C4-2B (cell line): Measurements from ENCODE around the gene CCDC181.

ENCODE experiments used
- H3K27ac ChIP-seq: fragments of 450-650 bp; 2 replicates; pipeline ENCODE4 v1.5.1; 2017
- CTCF ChIP-seq: fragments of 450-650 bp; conservative IDR thresholded peaks from 2 replicates; pipeline ENCODE4 v1.5.1; 2017; ENCODE audit warnings: mild to moderate bottlenecking
- ZFX ChIP-seq: fragments of 450-650 bp; IDR thresholded peaks from 2 replicates; pipeline ENCODE4 v1.6.1; 2017

Gene CCDC181

GRCh38 chr1:169466259-169467230 is 39.3 kb upstream of the CCDC181 start:
- TF ChIP-seq CTCF, result peak; percentile 79
- no peak for TF ChIP-seq ZFX
- no peak overlapping the region for H3K27ac ChIP-seq

DNA sequence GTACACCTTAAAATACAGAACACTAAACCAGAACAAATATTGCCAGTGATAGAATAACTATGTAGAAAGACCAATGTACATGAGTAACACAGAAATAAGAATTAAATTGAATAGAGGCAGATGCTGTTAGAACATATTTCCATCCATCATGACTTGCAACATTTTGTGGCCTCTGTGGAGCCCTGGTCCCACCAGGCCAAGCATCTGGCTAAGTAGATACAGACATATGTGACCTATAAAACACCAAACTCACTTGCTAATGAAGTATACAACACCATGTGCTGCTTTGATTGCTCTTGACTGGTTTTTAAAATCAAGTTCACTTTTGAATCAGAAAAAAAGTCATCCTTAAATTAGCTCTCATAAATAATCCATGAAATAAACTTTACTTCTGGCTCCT is 38.0 kb upstream of the CCDC181 start:
- TF ChIP-seq CTCF, result no peak
- TF ChIP-seq ZFX, result no peak

DNA sequence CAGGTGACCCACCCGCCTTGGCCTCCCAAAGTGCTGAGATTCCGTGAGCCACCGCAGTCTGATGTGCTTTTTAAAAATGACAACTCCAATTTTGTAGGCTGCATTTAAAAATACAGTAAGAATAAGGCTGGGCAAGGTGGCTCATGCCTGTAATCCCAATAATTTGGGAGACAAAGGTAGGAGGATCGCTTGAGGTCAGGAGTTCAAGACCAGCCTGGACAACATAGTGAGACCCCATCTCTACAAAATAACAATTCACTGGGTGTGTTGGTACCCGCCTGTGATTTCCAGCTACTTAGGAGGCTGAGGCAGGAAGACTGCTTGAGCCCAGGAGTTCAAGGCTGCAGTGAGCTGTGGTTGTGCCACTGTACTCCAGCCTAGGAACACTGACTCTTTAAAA is 35.1 kb upstream of the CCDC181 start:
- no peak for TF ChIP-seq CTCF
- TF ChIP-seq ZFX, result no peak
- H3K27ac ChIP-seq, result no peak overlapping the region

More for the DNA sequence above, 38.0 kb upstream of the CCDC181 start:
- H3K27ac ChIP-seq, result no peak overlapping the region

GRCh38 chr1:169461390-169462000 is 34.2 kb upstream of the CCDC181 start:
- no peak for TF ChIP-seq ZFX
- no peak for TF ChIP-seq CTCF
- no peak overlapping the region for H3K27ac ChIP-seq

DNA sequence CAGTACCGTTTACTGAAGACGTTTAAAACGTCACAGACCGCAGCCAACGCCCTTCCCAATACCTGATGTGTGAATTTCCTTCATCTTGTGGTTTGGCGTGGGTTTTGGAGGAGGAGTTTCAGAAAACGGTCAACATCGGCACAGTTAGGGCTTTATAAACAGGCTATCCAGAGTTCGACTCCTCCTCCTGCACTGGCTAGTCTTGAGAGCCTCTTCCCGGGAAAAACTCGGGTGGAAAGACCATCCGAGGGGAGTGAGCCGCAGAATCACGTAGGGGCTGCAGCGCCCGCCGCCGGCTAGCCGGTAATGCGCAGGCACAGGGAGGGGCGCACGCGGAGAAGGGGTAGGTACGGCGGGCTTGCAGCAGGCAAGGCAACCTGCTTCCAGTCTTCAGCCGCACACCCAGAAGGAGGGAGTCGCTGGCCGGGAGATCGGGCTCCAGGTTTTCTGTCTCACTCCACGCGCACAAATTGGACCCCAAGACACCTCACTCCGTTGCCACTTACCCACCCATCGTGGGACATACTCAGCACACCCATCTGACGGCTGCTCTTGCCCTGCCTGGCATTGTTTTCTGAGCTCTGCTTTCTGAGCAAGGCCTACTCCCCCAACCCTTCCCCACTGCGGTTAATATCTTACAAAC is 33.0 kb upstream of the CCDC181 start:
- H3K27ac ChIP-seq, result no peak overlapping the region
- TF ChIP-seq ZFX, result no peak
- no peak for TF ChIP-seq CTCF

- TF ChIP-seq CTCF, result no peak
- TF ChIP-seq ZFX, result no peak
- H3K27ac ChIP-seq, result no peak overlapping the region
Observed at GRCh38 chr1:169457443-169457842, 30.2 kb upstream of the CCDC181 start.

DNA sequence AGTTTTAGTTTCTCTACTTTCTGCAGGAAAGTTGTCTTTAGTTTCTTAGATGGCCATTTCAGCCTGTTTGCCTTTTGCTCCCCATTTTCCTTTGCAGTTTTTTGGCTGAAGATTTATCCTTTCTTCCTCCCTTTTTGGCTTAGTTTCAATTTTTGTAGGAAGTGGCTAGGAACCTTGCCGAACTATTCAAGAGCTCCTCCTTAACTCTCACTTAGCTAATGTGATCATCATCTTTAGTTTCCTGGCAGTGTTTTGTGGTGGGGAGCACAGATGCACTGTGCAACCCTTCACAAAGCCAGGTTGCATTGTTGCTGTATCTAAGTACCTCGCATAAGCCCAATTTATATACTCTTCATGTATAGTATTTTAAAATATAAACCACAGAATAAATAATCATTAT is 28.8 kb upstream of the CCDC181 start:
- TF ChIP-seq ZFX (no peak), CTCF (no peak)
- no peak overlapping the region for H3K27ac ChIP-seq
